ENCODE data around the gene SLC15A3. TPM values are rescaled to one million over a fixed set of nuclear protein-coding genes. Genes with fewer than 3 reads are reported as not detected.

SLC15A3 gene
- total RNA-seq, 1 experiment from 2014 or later = 8.7 TPM

- ChIA-PET POLR2A (interaction anchor here (0.7 kb wide), 1 partner anchor 28 kb away, joined by 3 read pairs; no protein-coding TSS in a partner anchor), CTCF (interaction anchor here (0.6 kb wide), 1 partner anchor 188 kb away, joined by 3 read pairs; no protein-coding TSS in a partner anchor)
- peaks cover 18% of the 10 kb centered on the region for H3K4me1 ChIP-seq (ENCODE audit: control insufficient read depth, insufficient read depth, low read length)
- no peaks in the 10 kb centered on the region for H3K27me3 ChIP-seq (ENCODE audit: control insufficient read depth, insufficient read depth, low read length)
- intact Hi-C loops (cut with micrococcal nuclease; ENCODE audit: unreplicated experiment) = no loop called here
- TF ChIP-seq SIN3A (IDR thresholded peaks at IDR 0.05; ENCODE audit: borderline replicate concordance, insufficient read depth, low read depth, low read length) (no peak), TCF7L2 (IDR thresholded peaks at IDR 0.05; ENCODE audit: low read depth, low read length) (no peak), POLR2AphosphoS5 (IDR thresholded peaks at IDR 0.05; ENCODE audit: low read depth, low read length) (no peak)
- TF ChIP-seq, protein P1, sequence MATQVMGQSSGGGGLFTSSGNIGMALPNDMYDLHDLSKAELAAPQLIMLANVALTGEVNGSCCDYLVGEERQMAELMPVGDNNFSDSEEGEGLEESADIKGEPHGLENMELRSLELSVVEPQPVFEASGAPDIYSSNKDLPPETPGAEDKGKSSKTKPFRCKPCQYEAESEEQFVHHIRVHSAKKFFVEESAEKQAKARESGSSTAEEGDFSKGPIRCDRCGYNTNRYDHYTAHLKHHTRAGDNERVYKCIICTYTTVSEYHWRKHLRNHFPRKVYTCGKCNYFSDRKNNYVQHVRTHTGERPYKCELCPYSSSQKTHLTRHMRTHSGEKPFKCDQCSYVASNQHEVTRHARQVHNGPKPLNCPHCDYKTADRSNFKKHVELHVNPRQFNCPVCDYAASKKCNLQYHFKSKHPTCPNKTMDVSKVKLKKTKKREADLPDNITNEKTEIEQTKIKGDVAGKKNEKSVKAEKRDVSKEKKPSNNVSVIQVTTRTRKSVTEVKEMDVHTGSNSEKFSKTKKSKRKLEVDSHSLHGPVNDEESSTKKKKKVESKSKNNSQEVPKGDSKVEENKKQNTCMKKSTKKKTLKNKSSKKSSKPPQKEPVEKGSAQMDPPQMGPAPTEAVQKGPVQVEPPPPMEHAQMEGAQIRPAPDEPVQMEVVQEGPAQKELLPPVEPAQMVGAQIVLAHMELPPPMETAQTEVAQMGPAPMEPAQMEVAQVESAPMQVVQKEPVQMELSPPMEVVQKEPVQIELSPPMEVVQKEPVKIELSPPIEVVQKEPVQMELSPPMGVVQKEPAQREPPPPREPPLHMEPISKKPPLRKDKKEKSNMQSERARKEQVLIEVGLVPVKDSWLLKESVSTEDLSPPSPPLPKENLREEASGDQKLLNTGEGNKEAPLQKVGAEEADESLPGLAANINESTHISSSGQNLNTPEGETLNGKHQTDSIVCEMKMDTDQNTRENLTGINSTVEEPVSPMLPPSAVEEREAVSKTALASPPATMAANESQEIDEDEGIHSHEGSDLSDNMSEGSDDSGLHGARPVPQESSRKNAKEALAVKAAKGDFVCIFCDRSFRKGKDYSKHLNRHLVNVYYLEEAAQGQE (IDR thresholded peaks at IDR 0.05; ENCODE audit: insufficient read depth in 1 of 2, low read depth in 2 of 2, low read length in 1 of 2) = no peak
- TF ChIP-seq, protein P2, sequence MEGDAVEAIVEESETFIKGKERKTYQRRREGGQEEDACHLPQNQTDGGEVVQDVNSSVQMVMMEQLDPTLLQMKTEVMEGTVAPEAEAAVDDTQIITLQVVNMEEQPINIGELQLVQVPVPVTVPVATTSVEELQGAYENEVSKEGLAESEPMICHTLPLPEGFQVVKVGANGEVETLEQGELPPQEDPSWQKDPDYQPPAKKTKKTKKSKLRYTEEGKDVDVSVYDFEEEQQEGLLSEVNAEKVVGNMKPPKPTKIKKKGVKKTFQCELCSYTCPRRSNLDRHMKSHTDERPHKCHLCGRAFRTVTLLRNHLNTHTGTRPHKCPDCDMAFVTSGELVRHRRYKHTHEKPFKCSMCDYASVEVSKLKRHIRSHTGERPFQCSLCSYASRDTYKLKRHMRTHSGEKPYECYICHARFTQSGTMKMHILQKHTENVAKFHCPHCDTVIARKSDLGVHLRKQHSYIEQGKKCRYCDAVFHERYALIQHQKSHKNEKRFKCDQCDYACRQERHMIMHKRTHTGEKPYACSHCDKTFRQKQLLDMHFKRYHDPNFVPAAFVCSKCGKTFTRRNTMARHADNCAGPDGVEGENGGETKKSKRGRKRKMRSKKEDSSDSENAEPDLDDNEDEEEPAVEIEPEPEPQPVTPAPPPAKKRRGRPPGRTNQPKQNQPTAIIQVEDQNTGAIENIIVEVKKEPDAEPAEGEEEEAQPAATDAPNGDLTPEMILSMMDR (IDR thresholded peaks at IDR 0.05) = no peak
- H3K9me3 ChIP-seq (ENCODE audit: control insufficient read depth, insufficient read depth, low read depth, low read length) = no peaks in the 10 kb centered on the region
- peak overlapping the region; percentile 77 for H3K27ac ChIP-seq (ENCODE audit: low read length)
- H3K36me3 ChIP-seq (ENCODE audit: control insufficient read depth, insufficient read depth, low read length) = no peaks in the 10 kb centered on the region; the same call in 1 of the 2 replicates
- no peak for DNase-seq (ENCODE audit: low read depth, low spot score)
- in situ Hi-C loops (cut with HindIII; ENCODE audit: low pct_unique_long_range_greater_than_20kb, low sequenced_read_pairs) = no loop called here
- BruUV-seq (replicated peaks) = no TSS peak
- ATAC-seq = peak; percentile 19; the same call in 1 of the 2 replicates
- H3K4me3 ChIP-seq (ENCODE audit: low read depth in 2 of 2, low read length in 2 of 2) = peak overlapping the region; percentile 67 to 75
These were observed 26.8 kb downstream of the SLC15A3 start for GRCh38 chr11:60924906-60925853.

DNA sequence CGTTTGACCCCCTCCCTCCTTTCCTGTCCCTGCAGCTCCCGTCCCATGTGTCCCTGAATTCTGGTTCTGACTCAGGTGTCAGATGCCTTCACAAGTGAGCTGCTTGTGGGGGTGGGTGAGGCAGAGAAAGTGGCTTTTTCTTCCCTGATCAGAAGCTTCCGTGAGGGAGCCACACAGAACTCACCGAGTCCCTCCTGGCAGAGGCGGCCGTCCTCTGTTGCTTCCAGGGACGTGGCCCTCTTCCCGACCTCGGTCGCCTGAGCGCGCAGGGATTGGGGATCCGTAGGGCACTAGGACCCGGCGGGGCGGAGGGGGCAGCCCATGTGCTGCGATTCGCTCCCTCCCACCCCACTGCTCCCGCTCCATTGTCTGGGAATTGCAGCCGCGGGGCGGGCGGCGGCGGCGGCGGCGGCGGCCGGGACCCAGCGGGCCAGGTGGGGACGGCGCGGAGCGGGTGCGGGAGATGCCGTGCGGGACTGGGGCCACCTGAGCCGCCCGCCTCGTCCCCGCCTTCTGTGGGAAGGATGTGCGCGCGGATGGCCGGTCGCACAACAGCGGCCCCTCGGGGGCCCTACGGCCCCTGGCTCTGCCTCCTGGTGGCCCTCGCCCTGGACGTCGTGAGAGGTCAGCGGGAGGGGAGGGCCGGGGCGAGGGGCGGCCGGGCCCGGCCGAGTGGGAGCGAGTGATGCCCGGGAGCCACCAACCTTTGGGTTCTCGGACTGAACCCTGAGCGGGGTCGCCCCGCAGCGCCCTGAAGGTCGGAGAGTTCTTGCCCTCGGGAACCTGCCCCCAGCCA is 27.7 kb downstream of the SLC15A3 start, which contains the start of gene TMEM132A:
TSS of gene TMEM132A (plus strand) at position 351 of the 796 bp plus-strand sequence. CDS start at position 525, 174 bp downstream.
- intact Hi-C loops (cut with micrococcal nuclease; ENCODE audit: unreplicated experiment) = no loop called here
- ATAC-seq = peak; percentile 95
- TF ChIP-seq SIN3A (IDR thresholded peaks at IDR 0.05; ENCODE audit: borderline replicate concordance, insufficient read depth, low read depth, low read length) (no peak; the same call in 1 of the 2 replicates), POLR2AphosphoS5 (IDR thresholded peaks at IDR 0.05; ENCODE audit: low read depth, low read length) (peak; percentile 32; the same call in 1 of the 2 replicates), TCF7L2 (IDR thresholded peaks at IDR 0.05; ENCODE audit: low read depth, low read length) (no peak)
- TF ChIP-seq, protein P2 (IDR thresholded peaks at IDR 0.05) = no peak; the same call in 1 of the 2 replicates
- TF ChIP-seq, protein P1 (IDR thresholded peaks at IDR 0.05; ENCODE audit: insufficient read depth in 1 of 2, low read depth in 2 of 2, low read length in 1 of 2) = 0 out of 4 replicates have a peak, but pooled peaks of 1 of the 2 experiments have one; percentile 21

More for the DNA sequence above, 27.7 kb downstream of the SLC15A3 start, which contains the start of gene TMEM132A:
- ChIA-PET POLR2A (no interaction called here), CTCF (interaction anchor here (0.5 kb wide), 1 partner anchor 92 kb away, joined by 5 read pairs; no protein-coding TSS in a partner anchor)
- H3K4me1 ChIP-seq (ENCODE audit: control insufficient read depth, insufficient read depth, low read length) = peaks cover 18% of the 10 kb centered on the region
- H3K27me3 ChIP-seq (ENCODE audit: control insufficient read depth, insufficient read depth, low read length) = no peaks in the 10 kb centered on the region
- H3K4me3 ChIP-seq (ENCODE audit: low read depth in 2 of 2, low read length in 2 of 2) = peak within 1 kb of the TSS; percentile 67 to 75
- H3K27ac ChIP-seq (ENCODE audit: low read length) = peak within 1 kb of the TSS; percentile 77
- BruUV-seq (replicated peaks) = no TSS peak
- H3K36me3 ChIP-seq (ENCODE audit: control insufficient read depth, insufficient read depth, low read length) = no peaks in the 10 kb centered on the region; the same call in none of the 2 replicates
- in situ Hi-C loops (cut with HindIII; ENCODE audit: low pct_unique_long_range_greater_than_20kb, low sequenced_read_pairs) = no loop called here
- DNase-seq (ENCODE audit: low read depth, low spot score) = no peak
- no peaks in the 10 kb centered on the region for H3K9me3 ChIP-seq (ENCODE audit: control insufficient read depth, insufficient read depth, low read depth, low read length)

Measured in Panc1 (cell line).